ENCODE measurements around the gene WNT10A. TPM values are rescaled to one million over a fixed set of nuclear protein-coding genes. Genes with fewer than 3 reads are reported as not detected.

WNT10A gene
- polyA plus RNA-seq, 1 of the 3 experiments (the other 2 are of a cell fraction), result 0.02 TPM

DNA sequence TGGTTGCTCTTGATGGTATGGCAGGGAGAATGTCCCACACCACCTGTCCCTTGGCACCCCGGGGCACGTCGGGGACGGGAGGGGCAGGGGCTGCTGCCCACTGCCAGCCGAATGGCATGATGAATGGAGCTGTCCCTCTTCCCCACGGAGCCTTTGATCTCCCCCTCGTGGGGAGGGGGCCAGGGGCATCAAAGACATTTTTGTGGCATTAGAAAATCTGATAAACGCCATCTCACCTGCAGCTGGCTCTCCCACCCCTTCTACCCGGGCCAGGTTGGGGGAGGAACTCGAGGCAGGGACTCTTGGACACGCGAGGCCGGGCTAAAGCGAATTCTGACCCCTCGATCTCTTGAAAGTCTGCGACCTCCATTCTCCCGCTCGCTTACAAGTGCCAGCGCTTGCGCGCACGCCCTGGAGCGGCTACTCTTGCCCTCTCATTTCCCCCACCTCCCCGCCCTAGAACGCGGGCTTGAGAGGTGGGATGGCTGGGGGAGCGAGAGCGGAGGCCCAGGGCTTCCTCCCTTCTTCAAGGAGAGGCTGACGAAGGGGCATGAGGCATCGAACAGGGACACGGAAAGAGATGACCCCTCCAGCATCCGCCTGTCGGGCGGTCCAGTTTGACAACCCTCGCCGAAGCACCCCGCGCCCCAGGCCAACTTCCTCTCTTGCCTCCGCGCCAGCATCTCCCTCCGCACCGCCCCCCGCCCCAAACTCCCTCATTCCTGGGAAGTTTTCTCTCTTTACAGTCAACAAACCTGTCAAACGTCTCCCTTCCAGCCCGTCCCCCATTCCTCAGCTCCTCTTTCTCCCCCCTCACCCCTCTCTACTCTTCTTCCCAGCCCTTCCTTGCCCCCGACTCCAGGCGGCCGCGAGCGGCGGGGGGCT lies 21.7 kb upstream of the WNT10A start:
- Histone ChIP-seq H3K9me2 (no peaks in the 10 kb centered on the region), H4K20me1 (ENCODE audit: insufficient read depth) (no peaks in the 10 kb centered on the region), H3K4me3 (ENCODE audit: low read depth in 2 of 2, low read length in 1 of 2) (peak overlapping the region in 1 of 2 experiments; percentile 49; a peak in 1 of 4 replicates), H3K36me3 (replicated peaks in 1 of 2; ENCODE audit: control insufficient read depth in 1 of 2, insufficient read depth in 2 of 2, low read length in 1 of 2) (no peaks in the 10 kb centered on the region), H3K4me2 (no peak overlapping the region), H2AFZ (ENCODE audit: low read depth) (no peak overlapping the region), H3K9me3 (no peaks in the 10 kb centered on the region), H3K27me3 (ENCODE audit: insufficient read depth) (peaks cover 46% of the 10 kb centered on the region), H3K9ac (no peak overlapping the region), H3K27ac (ENCODE audit: low read depth in 2 of 2, low read length in 1 of 2) (peak overlapping the region in 1 of 2 experiments; percentile 96; a peak in 1 of 4 replicates), H3K4me1 (ENCODE audit: control insufficient read depth in 1 of 2, insufficient read depth in 2 of 2, low read depth in 1 of 2, low read length in 1 of 2) (peaks cover 9 to 71% of the 10 kb centered on the region in 2 experiments; a peak in 2 of 4 replicates), H3K79me2 (ENCODE audit: insufficient read depth) (no peaks in the 10 kb centered on the region), H3F3A (replicated peaks; ENCODE audit: insufficient read depth) (no peaks in the 10 kb centered on the region)
- TF ChIP-seq YY1 (IDR thresholded peaks at IDR 0.05; ENCODE audit: low read depth) (no peak), MEF2A (IDR thresholded peaks at IDR 0.05; ENCODE audit: borderline replicate concordance, low read depth) (no peak), GATA2 (CRISPR knock-in tag; IDR thresholded peaks at IDR 0.05) (no peak), EP300 (IDR thresholded peaks at IDR 0.05; ENCODE audit: borderline replicate concordance in 1 of 2, low read depth in 1 of 2, low read length in 1 of 2) (no peak), EZH2phosphoT487 (IDR thresholded peaks at IDR 0.05; ENCODE audit: borderline replicate concordance, low read depth) (no peak)
- TF ChIP-seq, protein P1, sequence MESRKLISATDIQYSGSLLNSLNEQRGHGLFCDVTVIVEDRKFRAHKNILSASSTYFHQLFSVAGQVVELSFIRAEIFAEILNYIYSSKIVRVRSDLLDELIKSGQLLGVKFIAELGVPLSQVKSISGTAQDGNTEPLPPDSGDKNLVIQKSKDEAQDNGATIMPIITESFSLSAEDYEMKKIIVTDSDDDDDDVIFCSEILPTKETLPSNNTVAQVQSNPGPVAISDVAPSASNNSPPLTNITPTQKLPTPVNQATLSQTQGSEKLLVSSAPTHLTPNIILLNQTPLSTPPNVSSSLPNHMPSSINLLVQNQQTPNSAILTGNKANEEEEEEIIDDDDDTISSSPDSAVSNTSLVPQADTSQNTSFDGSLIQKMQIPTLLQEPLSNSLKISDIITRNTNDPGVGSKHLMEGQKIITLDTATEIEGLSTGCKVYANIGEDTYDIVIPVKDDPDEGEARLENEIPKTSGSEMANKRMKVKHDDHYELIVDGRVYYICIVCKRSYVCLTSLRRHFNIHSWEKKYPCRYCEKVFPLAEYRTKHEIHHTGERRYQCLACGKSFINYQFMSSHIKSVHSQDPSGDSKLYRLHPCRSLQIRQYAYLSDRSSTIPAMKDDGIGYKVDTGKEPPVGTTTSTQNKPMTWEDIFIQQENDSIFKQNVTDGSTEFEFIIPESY (IDR thresholded peaks at IDR 0.05; ENCODE audit: borderline replicate concordance, low read depth), result no peak
- TF ChIP-seq, protein P2, sequence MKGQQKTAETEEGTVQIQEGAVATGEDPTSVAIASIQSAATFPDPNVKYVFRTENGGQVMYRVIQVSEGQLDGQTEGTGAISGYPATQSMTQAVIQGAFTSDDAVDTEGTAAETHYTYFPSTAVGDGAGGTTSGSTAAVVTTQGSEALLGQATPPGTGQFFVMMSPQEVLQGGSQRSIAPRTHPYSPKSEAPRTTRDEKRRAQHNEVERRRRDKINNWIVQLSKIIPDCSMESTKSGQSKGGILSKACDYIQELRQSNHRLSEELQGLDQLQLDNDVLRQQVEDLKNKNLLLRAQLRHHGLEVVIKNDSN (IDR thresholded peaks at IDR 0.05; ENCODE audit: borderline replicate concordance, low read depth), result no peak
- WGBS (ENCODE audit: low lambda C conversion rate), result 57% methylated on average over 45 of the region's 51 CpGs
- ChIA-PET POLR2A (interaction anchor here (0.9 kb wide), 1 partner anchor 137 kb away, joined by 3 read pairs; no protein-coding TSS in a partner anchor), CTCF (interaction anchor here (1.1 to 16.1 kb wide), 9 partner anchors 18 to 493 kb away, joined by 3 to 249 read pairs (median 6); partner anchors contain the start of gene WNT10A)
- DNase-seq, result no peak

DNA sequence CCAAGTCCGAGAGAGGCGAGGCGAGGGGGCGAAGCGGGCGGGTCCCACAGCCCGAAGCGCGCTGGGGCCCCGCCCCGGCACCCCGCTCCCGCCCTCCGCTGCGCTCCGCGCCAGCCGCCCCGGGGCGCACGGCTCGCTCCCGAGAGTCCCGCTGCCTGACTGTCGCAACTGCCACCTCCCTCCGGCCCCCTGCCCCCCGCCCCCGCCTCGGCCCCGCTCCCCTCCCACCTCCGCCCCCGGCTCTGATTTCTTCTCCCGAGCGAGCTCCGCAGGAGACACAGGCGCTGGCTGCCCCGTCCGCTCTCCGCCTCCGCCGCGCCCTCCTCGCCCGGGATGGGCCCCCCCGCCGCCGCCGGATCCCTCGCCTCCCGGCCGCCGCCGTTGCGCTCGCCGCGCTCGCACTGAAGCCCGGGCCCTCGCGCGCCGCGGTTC lies 21.1 kb upstream of the WNT10A start, which contains the start of gene WNT6:
WNT6 (plus strand) TSS at position 250 of the 432 bp plus-strand sequence. CDS start 233 bp downstream, outside the sequence.
- Histone ChIP-seq H3K9me3 (no peaks in the 10 kb centered on the region), H2AFZ (ENCODE audit: low read depth) (0 out of 2 replicates have a peak within 1 kb of the TSS, but pooled peaks have one; percentile 29), H3K9me2 (no peaks in the 10 kb centered on the region), H3K36me3 (replicated peaks in 1 of 2; ENCODE audit: control insufficient read depth in 1 of 2, insufficient read depth in 2 of 2, low read length in 1 of 2) (no peaks in the 10 kb centered on the region), H3K27me3 (ENCODE audit: insufficient read depth) (peaks cover 46% of the 10 kb centered on the region), H3F3A (replicated peaks; ENCODE audit: insufficient read depth) (no peaks in the 10 kb centered on the region), H3K9ac (no peak within 1 kb of the TSS), H3K4me1 (ENCODE audit: control insufficient read depth in 1 of 2, insufficient read depth in 2 of 2, low read depth in 1 of 2, low read length in 1 of 2) (peaks cover 7 to 72% of the 10 kb centered on the region in 2 experiments; a peak in 2 of 4 replicates), H4K20me1 (ENCODE audit: insufficient read depth) (no peaks in the 10 kb centered on the region), H3K4me3 (ENCODE audit: low read depth in 2 of 2, low read length in 1 of 2) (peak within 1 kb of the TSS; percentile 39 to 49; a peak in 3 of 4 replicates), H3K4me2 (peak within 1 kb of the TSS; percentile 74), H3K27ac (ENCODE audit: low read depth in 2 of 2, low read length in 1 of 2) (peak within 1 kb of the TSS in 1 of 2 experiments; percentile 96; a peak in 1 of 4 replicates), H3K79me2 (ENCODE audit: insufficient read depth) (no peaks in the 10 kb centered on the region)
- ChIA-PET CTCF (interaction anchor here (1.0 to 16.1 kb wide), 5 partner anchors 12 to 38 kb away, joined by 5 to 249 read pairs (median 6); partner anchors contain the start of gene WNT10A), POLR2A (no interaction called here)
- peak; percentile 78 for DNase-seq
- WGBS (ENCODE audit: low lambda C conversion rate), result 3% methylated on average over 21 of the region's 64 CpGs
- TF ChIP-seq TEAD4 (IDR thresholded peaks at IDR 0.05; ENCODE audit: borderline replicate concordance, insufficient read depth) (no peak), MEF2A (IDR thresholded peaks at IDR 0.05; ENCODE audit: borderline replicate concordance, low read depth) (no peak), EP300 (IDR thresholded peaks at IDR 0.05; ENCODE audit: borderline replicate concordance in 1 of 2, low read depth in 1 of 2, low read length in 1 of 2) (no peak)
- TF ChIP-seq, protein P3, sequence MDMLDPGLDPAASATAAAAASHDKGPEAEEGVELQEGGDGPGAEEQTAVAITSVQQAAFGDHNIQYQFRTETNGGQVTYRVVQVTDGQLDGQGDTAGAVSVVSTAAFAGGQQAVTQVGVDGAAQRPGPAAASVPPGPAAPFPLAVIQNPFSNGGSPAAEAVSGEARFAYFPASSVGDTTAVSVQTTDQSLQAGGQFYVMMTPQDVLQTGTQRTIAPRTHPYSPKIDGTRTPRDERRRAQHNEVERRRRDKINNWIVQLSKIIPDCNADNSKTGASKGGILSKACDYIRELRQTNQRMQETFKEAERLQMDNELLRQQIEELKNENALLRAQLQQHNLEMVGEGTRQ (IDR thresholded peaks at IDR 0.05; ENCODE audit: borderline replicate concordance, low read depth, low read length), result no peak
- TF ChIP-seq, protein P2 (IDR thresholded peaks at IDR 0.05; ENCODE audit: borderline replicate concordance, low read depth), result no peak
- TF ChIP-seq, protein P4, sequence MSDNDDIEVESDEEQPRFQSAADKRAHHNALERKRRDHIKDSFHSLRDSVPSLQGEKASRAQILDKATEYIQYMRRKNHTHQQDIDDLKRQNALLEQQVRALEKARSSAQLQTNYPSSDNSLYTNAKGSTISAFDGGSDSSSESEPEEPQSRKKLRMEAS (IDR thresholded peaks at IDR 0.05; ENCODE audit: low read depth), result no peak
- TF ChIP-seq, protein P5, sequence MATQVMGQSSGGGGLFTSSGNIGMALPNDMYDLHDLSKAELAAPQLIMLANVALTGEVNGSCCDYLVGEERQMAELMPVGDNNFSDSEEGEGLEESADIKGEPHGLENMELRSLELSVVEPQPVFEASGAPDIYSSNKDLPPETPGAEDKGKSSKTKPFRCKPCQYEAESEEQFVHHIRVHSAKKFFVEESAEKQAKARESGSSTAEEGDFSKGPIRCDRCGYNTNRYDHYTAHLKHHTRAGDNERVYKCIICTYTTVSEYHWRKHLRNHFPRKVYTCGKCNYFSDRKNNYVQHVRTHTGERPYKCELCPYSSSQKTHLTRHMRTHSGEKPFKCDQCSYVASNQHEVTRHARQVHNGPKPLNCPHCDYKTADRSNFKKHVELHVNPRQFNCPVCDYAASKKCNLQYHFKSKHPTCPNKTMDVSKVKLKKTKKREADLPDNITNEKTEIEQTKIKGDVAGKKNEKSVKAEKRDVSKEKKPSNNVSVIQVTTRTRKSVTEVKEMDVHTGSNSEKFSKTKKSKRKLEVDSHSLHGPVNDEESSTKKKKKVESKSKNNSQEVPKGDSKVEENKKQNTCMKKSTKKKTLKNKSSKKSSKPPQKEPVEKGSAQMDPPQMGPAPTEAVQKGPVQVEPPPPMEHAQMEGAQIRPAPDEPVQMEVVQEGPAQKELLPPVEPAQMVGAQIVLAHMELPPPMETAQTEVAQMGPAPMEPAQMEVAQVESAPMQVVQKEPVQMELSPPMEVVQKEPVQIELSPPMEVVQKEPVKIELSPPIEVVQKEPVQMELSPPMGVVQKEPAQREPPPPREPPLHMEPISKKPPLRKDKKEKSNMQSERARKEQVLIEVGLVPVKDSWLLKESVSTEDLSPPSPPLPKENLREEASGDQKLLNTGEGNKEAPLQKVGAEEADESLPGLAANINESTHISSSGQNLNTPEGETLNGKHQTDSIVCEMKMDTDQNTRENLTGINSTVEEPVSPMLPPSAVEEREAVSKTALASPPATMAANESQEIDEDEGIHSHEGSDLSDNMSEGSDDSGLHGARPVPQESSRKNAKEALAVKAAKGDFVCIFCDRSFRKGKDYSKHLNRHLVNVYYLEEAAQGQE (IDR thresholded peaks at IDR 0.05; ENCODE audit: low read depth, low read length), result no peak

Measured in SK-N-SH (cell line).